Measurements from ENCODE around the gene MIA2.
"Not testable (repeated sequence)": the region's sequence is repeated elsewhere in the genome, so short reads cannot be mapped to it uniquely, and the experiment has no call there.

The MIA2 gene

DNA sequence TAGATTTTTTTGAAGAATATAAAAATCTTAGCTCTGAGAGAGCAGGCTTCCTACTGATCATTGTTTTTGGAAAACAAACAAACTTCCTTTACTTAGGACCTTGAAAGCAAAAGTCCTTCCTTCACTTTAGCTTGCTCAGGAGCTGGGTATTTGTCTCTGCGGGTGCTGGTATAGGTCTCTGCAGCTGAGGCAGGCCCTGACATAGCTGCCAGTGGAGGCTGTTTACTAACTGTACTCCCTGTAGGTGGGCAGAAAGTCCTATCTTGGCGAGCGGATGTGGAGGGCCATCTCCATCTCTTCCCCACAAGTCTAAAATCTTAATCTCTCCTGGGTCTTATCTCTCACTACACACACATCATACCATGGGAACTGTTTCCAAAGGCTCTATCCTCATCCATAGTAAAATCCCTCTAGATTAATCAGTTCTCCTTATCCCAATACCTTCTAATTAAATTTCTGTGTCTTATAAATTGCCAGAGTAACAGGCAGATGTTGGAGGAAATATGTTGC is 4.1 kb upstream of the MIA2 start:
- DNase-seq = no peak
- no peak overlapping the region for H2BK15ac ChIP-seq (ENCODE audit: low read depth, poor library complexity, severe bottlenecking)
- H2AFZ ChIP-seq (ENCODE audit: low read depth, low read length) = no peak overlapping the region
- H3K4me3 ChIP-seq (ENCODE audit: insufficient read depth in 1 of 2, low read depth in 1 of 2, low read length in 2 of 2) = no peak overlapping the region
- H3K18ac ChIP-seq (ENCODE audit: low read depth in 1 of 2, low read length in 2 of 2) = no peak overlapping the region
- 82% methylated on average over 2 of the region's 3 CpGs for WGBS
- H3K4ac ChIP-seq (ENCODE audit: low read depth in 1 of 2, low read length in 2 of 2) = no peak overlapping the region
- H3K4me2 ChIP-seq (ENCODE audit: low read length, poor library complexity, severe bottlenecking) = no peak overlapping the region
- H4K8ac ChIP-seq (ENCODE audit: low read length) = no peak overlapping the region
- no peaks in the 10 kb centered on the region for H3K27me3 ChIP-seq (ENCODE audit: control insufficient read depth in 1 of 2, insufficient read depth in 1 of 2, low read length in 2 of 2)
- no peak overlapping the region for H2BK5ac ChIP-seq (ENCODE audit: low read depth, low read length, poor library complexity, severe bottlenecking)
- H2BK120ac ChIP-seq (ENCODE audit: low read depth, low read length) = no peak overlapping the region
- H3K9me3 ChIP-seq (ENCODE audit: control insufficient read depth, low read length) = no peaks in the 10 kb centered on the region
- no peak overlapping the region for H3K23ac ChIP-seq (ENCODE audit: low read length in 2 of 2)
- no peaks in the 10 kb centered on the region for H3K79me1 ChIP-seq (replicated peaks; ENCODE audit: low read length, poor library complexity, severe bottlenecking)
- H3K9ac ChIP-seq (ENCODE audit: low read length) = no peak overlapping the region
- H2AK5ac ChIP-seq (ENCODE audit: low read length, severe bottlenecking) = no peak overlapping the region
- no peak overlapping the region for H3K27ac ChIP-seq (ENCODE audit: low read length, poor library complexity, severe bottlenecking)
- no peak overlapping the region for H2BK12ac ChIP-seq (ENCODE audit: low read length in 2 of 2)
- no peak overlapping the region for H3K14ac ChIP-seq (ENCODE audit: low read length in 2 of 2)
- H3K4me1 ChIP-seq (ENCODE audit: control insufficient read depth, insufficient read depth, low read depth, low read length) = no peaks in the 10 kb centered on the region
- H4K91ac ChIP-seq (ENCODE audit: low read length) = no peak overlapping the region
- H3K36me3 ChIP-seq (ENCODE audit: control insufficient read depth in 1 of 2, insufficient read depth in 2 of 2, low read depth in 1 of 2, low read length in 2 of 2) = no peaks in the 10 kb centered on the region

DNA sequence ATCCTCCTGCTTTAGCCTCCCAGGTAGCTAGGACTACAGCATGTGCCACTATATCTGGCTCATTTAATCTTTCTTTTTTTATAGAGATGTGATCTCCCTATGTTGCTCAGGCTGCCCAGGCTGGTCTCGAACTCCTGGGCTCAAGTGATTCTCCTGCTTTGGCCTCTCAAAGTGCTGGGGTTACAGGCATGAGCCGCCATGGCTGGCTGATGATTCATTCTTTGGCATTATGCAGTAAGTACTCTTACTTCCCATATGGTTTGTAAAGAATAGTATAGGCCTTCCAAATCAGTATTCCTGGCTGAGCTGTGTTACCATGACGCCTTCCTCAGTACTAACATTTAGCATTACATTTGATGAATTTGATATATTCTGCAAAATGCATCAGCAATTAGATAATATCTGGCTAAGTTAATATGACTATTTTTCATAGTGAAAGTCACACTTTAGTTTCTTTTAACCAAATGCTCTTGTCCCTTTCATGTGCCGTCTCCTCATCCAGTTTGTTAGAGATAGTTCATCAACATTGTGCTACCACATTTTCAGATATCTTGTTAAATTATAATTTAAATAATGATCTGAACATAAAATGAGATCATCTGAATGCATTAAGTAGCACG is 3.2 kb upstream of the MIA2 start:
- peak; percentile 20 for DNase-seq
- Histone ChIP-seq H3K4me3 (ENCODE audit: insufficient read depth in 1 of 2, low read depth in 1 of 2, low read length in 2 of 2) (no peak overlapping the region), H3K27me3 (ENCODE audit: control insufficient read depth in 1 of 2, insufficient read depth in 1 of 2, low read length in 2 of 2) (no peaks in the 10 kb centered on the region), H2BK120ac (ENCODE audit: low read depth, low read length) (no peak overlapping the region), H3K4ac (ENCODE audit: low read depth in 1 of 2, low read length in 2 of 2) (no peak overlapping the region), H2BK5ac (ENCODE audit: low read depth, low read length, poor library complexity, severe bottlenecking) (no peak overlapping the region), H3K79me1 (replicated peaks; ENCODE audit: low read length, poor library complexity, severe bottlenecking) (peaks cover 2% of the 10 kb centered on the region), H3K14ac (ENCODE audit: low read length in 2 of 2) (no peak overlapping the region), H3K36me3 (ENCODE audit: control insufficient read depth in 1 of 2, insufficient read depth in 2 of 2, low read depth in 1 of 2, low read length in 2 of 2) (no peaks in the 10 kb centered on the region), H4K91ac (ENCODE audit: low read length) (no peak overlapping the region), H3K9ac (ENCODE audit: low read length) (no peak overlapping the region), H2BK15ac (ENCODE audit: low read depth, poor library complexity, severe bottlenecking) (no peak overlapping the region), H3K18ac (ENCODE audit: low read depth in 1 of 2, low read length in 2 of 2) (peak overlapping the region in 1 of 2 experiments; percentile 40), H3K4me2 (ENCODE audit: low read length, poor library complexity, severe bottlenecking) (no peak overlapping the region), H4K8ac (ENCODE audit: low read length) (no peak overlapping the region), H3K27ac (ENCODE audit: low read length, poor library complexity, severe bottlenecking) (no peak overlapping the region), H2BK12ac (ENCODE audit: low read length in 2 of 2) (no peak overlapping the region), H2AK5ac (ENCODE audit: low read length, severe bottlenecking) (no peak overlapping the region), H2AFZ (ENCODE audit: low read depth, low read length) (no peak overlapping the region), H3K23ac (ENCODE audit: low read length in 2 of 2) (no peak overlapping the region), H3K4me1 (ENCODE audit: control insufficient read depth, insufficient read depth, low read depth, low read length) (peaks cover 1% of the 10 kb centered on the region), H3K9me3 (ENCODE audit: control insufficient read depth, low read length) (no peaks in the 10 kb centered on the region)
- WGBS = 94% methylated on average over 2 of the region's 5 CpGs

DNA sequence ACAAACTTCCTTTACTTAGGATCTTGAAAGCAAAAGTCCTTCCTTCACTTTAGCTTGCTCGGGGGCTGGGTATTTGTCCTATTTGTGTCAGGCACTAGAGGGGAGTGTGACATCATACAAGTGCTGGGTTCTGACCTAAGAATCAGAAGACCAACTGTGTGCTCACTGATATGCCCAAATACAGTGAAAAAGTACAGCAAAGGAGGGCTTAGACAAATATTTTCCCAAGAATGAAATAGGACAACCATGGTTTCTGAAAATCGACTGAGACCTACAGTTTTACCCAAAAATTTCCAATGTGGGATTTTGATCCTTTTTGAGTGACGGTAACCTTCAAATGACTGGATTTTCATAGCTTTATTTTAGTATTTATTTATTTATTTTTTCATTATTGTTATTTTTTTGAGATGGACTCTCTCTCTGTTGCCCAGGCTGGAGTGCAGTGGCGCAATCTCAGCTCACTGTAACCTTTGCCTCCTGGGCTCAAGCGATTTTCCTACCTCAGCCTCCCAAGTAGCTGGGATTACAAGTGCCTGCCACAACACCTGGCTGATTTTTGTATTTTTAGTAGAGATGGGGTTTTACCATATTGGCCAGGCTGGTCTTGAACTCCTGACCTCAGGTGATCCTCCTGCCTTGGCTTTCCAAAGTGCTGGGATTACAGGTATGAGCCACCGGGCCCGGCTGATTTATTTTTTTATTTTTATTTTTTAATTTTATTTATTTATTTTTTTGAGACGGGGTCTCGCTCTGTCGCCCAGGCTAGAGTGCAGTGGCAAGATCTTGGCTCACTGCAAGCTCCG is 1.8 kb upstream of the MIA2 start:
- H2BK120ac ChIP-seq (ENCODE audit: low read depth, low read length); H3K4me3 ChIP-seq (ENCODE audit: insufficient read depth in 1 of 2, low read depth in 1 of 2, low read length in 2 of 2); H3K4me2 ChIP-seq (ENCODE audit: low read length, poor library complexity, severe bottlenecking); H2BK12ac ChIP-seq (ENCODE audit: low read length in 2 of 2); H2BK5ac ChIP-seq (ENCODE audit: low read depth, low read length, poor library complexity, severe bottlenecking); H4K91ac ChIP-seq (ENCODE audit: low read length); H3K14ac ChIP-seq (ENCODE audit: low read length in 2 of 2); H4K8ac ChIP-seq (ENCODE audit: low read length); H3K9me3 ChIP-seq (ENCODE audit: control insufficient read depth, low read length); H3K23ac ChIP-seq (ENCODE audit: low read length in 2 of 2); H3K79me1 ChIP-seq (replicated peaks; ENCODE audit: low read length, poor library complexity, severe bottlenecking); H3K9ac ChIP-seq (ENCODE audit: low read length); H2AK5ac ChIP-seq (ENCODE audit: low read length, severe bottlenecking); H3K27ac ChIP-seq (ENCODE audit: low read length, poor library complexity, severe bottlenecking); H3K36me3 ChIP-seq (ENCODE audit: control insufficient read depth in 1 of 2, insufficient read depth in 2 of 2, low read depth in 1 of 2, low read length in 2 of 2); H2BK15ac ChIP-seq (ENCODE audit: low read depth, poor library complexity, severe bottlenecking); H3K4ac ChIP-seq (ENCODE audit: low read depth in 1 of 2, low read length in 2 of 2); H3K27me3 ChIP-seq (ENCODE audit: control insufficient read depth in 1 of 2, insufficient read depth in 1 of 2, low read length in 2 of 2); H3K4me1 ChIP-seq (ENCODE audit: control insufficient read depth, insufficient read depth, low read depth, low read length); H2AFZ ChIP-seq (ENCODE audit: low read depth, low read length): not testable (repeated sequence)
- peak overlapping the region in 1 of 2 experiments; percentile 8 for H3K18ac ChIP-seq (ENCODE audit: low read depth in 1 of 2, low read length in 2 of 2)
- 84% methylated on average over 6 of the region's 11 CpGs for WGBS
- DNase-seq = peak; percentile 72
